ENCODE data around the gene TRIM6. TPM values are rescaled to one million over a fixed set of nuclear protein-coding genes. Genes with fewer than 3 reads are reported as not detected.
A peak's percentile ranks its signal among the peaks of the same experiment; 100 is the strongest.

TRIM6 gene
- total and polyA plus RNA-seq, 9 of the 15 experiments (the other 6 are each of a cell fraction or from before 2014, with no cell fraction given): 5.0 to 11.8 (median 8.7) TPM

- 11% methylated on average over 5 of the region's 5 CpGs for WGBS (ENCODE audit: insufficient coverage, low coverage, missing lambda C conversion rate)
- FAIRE-seq: no peak
- DNase-seq (ENCODE audit: extremely low read depth in 1 of 4, low spot score in 3 of 4): no peak
- BruUV-seq (replicated peaks): no TSS peak
- ATAC-seq: peak; percentile 52; the same call in 2 of the 3 replicates
- Histone ChIP-seq H3K36me3 (ENCODE audit: control insufficient read depth, insufficient read depth, low read length) (no peaks in the 10 kb centered on the region), H4K20me1 (replicated peaks; ENCODE audit: control insufficient read depth, insufficient read depth, low read length) (no peaks in the 10 kb centered on the region), H3K27me3 (ENCODE audit: control insufficient read depth in 2 of 2, insufficient read depth in 2 of 2, low read length in 2 of 2) (no peaks in the 10 kb centered on the region), H3K27ac (ENCODE audit: extremely low read depth, low read depth, low read length) (no peak overlapping the region), H2AFZ (ENCODE audit: low read depth, low read length) (peak overlapping the region; percentile 49; the same call in 1 of the 2 replicates), H3K79me2 (ENCODE audit: control insufficient read depth, insufficient read depth, low read length) (no peaks in the 10 kb centered on the region), H3K4me1 (replicated peaks in 1 of 2; ENCODE audit: control insufficient read depth in 2 of 2, insufficient read depth in 2 of 2, low read length in 2 of 2) (no peaks in the 10 kb centered on the region), H3K4me3 (no peak overlapping the region), H3K4me2 (ENCODE audit: insufficient read depth, low read length) (no peak overlapping the region), H3K9me3 (replicated peaks; ENCODE audit: control insufficient read depth, insufficient read depth, low read depth, low read length) (no peaks in the 10 kb centered on the region), H3K9ac (ENCODE audit: insufficient read depth in 1 of 2, low read depth in 2 of 2, low read length in 2 of 2) (no peak overlapping the region; a peak in 1 of 4 replicates), H3K9me1 (ENCODE audit: control insufficient read depth, insufficient read depth, low read length) (no peaks in the 10 kb centered on the region)
- TF ChIP-seq ZNF23 (CRISPR knock-in tag; IDR thresholded peaks at IDR 0.05) (no peak), YY1 (IDR thresholded peaks at IDR 0.05; ENCODE audit: borderline replicate concordance in 1 of 3, control insufficient read depth in 1 of 3, extremely low read depth in 1 of 3, insufficient read depth in 3 of 3, insufficient read length in 1 of 3, insufficient replicate concordance in 2 of 3, low read depth in 1 of 3, low read length in 2 of 3) (peak in 1 of 3 experiments; percentile 21)
- ChIA-PET POLR2A (no interaction called here), CTCF (ENCODE audit: low intra/inter-chr PET ratio) (no interaction called here)
- intact Hi-C loops (cut with micrococcal nuclease) (no loop called here), in situ Hi-C loops (cut with MboI) (no loop called here)
Observed at GRCh38 chr11:5631969-5632635, 35.7 kb downstream of the TRIM6 start.

DNA sequence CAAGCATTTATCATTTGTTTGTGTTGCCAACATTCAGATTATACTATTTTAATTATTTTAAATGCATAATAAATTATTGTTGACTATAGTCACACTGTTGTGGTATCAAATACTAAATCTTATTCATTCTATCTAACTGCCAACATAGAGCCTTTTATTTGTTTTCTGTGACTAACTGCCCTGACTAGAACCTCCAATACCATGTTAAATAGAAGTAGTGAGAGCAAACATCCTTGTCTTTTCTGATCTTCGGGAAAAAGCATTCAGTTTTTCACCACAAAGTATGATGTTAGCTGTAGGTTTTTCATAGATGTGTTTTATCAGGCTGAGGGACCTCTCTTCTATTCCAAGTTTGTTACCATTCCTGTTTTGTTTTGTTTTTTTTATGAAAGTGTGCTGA is 43.5 kb downstream of the TRIM6 start:
- H3K27ac ChIP-seq (ENCODE audit: extremely low read depth, low read depth, low read length): no peak overlapping the region
- DNase-seq (ENCODE audit: extremely low read depth in 1 of 4, low spot score in 3 of 4) (no peak), FAIRE-seq (no peak), ATAC-seq (no peak)
- H3K79me2 ChIP-seq (ENCODE audit: control insufficient read depth, insufficient read depth, low read length): no peaks in the 10 kb centered on the region
- no peak overlapping the region for H2AFZ ChIP-seq (ENCODE audit: low read depth, low read length)
- H4K20me1 ChIP-seq (replicated peaks; ENCODE audit: control insufficient read depth, insufficient read depth, low read length): no peaks in the 10 kb centered on the region
- ChIA-PET CTCF (ENCODE audit: low intra/inter-chr PET ratio) (no interaction called here), POLR2A (no interaction called here)
- no peaks in the 10 kb centered on the region for H3K9me3 ChIP-seq (replicated peaks; ENCODE audit: control insufficient read depth, insufficient read depth, low read depth, low read length)
- H3K36me3 ChIP-seq (ENCODE audit: control insufficient read depth, insufficient read depth, low read length): no peaks in the 10 kb centered on the region
- WGBS (ENCODE audit: insufficient coverage, low coverage, missing lambda C conversion rate): 13% methylated on average over 1 of the region's 1 CpG
- intact Hi-C loops (cut with micrococcal nuclease): no loop called here
- no peaks in the 10 kb centered on the region for H3K27me3 ChIP-seq (ENCODE audit: control insufficient read depth in 2 of 2, insufficient read depth in 2 of 2, low read length in 2 of 2)
- no peak overlapping the region for H3K4me3 ChIP-seq
- in situ Hi-C loops (cut with MboI): no loop called here
- H3K9me1 ChIP-seq (ENCODE audit: control insufficient read depth, insufficient read depth, low read length): no peaks in the 10 kb centered on the region
- BruUV-seq (replicated peaks): no TSS peak
- no peak overlapping the region for H3K4me2 ChIP-seq (ENCODE audit: insufficient read depth, low read length)
- H3K4me1 ChIP-seq (replicated peaks in 1 of 2; ENCODE audit: control insufficient read depth in 2 of 2, insufficient read depth in 2 of 2, low read length in 2 of 2): no peaks in the 10 kb centered on the region
- no peak overlapping the region for H3K9ac ChIP-seq (ENCODE audit: insufficient read depth in 1 of 2, low read depth in 2 of 2, low read length in 2 of 2)
- TF ChIP-seq PHB2 (IDR thresholded peaks at IDR 0.05; ENCODE audit: low read depth): no peak
- TF ChIP-seq ZKSCAN1 (IDR thresholded peaks at IDR 0.05; ENCODE audit: low read depth, low read length): no peak
- TF ChIP-seq CEBPG (CRISPR knock-in tag; IDR thresholded peaks at IDR 0.05): no peak
- no peak for TF ChIP-seq CEBPG (tag; conservative IDR thresholded peaks at IDR 0.05 in 1 of 2, IDR thresholded peaks at IDR 0.05 in 1 of 2)
- TF ChIP-seq, protein P1, sequence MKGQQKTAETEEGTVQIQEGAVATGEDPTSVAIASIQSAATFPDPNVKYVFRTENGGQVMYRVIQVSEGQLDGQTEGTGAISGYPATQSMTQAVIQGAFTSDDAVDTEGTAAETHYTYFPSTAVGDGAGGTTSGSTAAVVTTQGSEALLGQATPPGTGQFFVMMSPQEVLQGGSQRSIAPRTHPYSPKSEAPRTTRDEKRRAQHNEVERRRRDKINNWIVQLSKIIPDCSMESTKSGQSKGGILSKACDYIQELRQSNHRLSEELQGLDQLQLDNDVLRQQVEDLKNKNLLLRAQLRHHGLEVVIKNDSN (CRISPR knock-in tag; IDR thresholded peaks at IDR 0.05): no peak
- TF ChIP-seq POLR2G (IDR thresholded peaks at IDR 0.05; ENCODE audit: low read depth, low read length): no peak
- TF ChIP-seq ZC3H4 (CRISPR knock-in tag; IDR thresholded peaks at IDR 0.05; ENCODE audit: borderline replicate concordance): no peak
- no peak for TF ChIP-seq PRDM10 (IDR thresholded peaks at IDR 0.05; ENCODE audit: partially characterized antibody)
